ENCODE data around the gene KRTAP5-7. TPM values are rescaled to one million over a fixed set of nuclear protein-coding genes. Genes with fewer than 3 reads are reported as not detected.

Gene KRTAP5-7
- polyA plus RNA-seq, 1 donor from 2014 or later, result 0.56 TPM

DNA sequence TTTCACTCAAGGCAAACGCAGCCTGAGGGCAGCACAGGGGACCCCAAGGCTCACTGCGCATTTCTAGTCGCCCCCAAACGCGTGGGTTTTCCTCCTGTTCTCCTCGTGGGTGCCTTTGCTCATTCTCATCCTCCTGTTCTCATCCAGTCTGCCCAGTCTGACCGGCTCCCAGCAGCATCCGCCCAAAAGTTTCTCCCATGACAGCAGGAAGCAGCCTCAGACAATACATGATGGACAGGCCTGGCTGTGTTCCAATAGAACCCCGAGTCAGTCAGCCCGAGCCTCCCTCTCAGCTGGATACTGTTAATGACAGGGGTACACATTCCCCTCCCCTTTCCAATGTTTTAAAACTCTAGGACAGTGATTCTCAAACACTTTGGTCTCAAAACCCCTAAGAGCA, 22.5 kb upstream of the KRTAP5-7 start:
- Histone ChIP-seq H3K9ac (ENCODE audit: low read length) (no peak overlapping the region), H3K4me3 (ENCODE audit: low read length) (no peak overlapping the region), H4K20me1 (ENCODE audit: insufficient read depth) (no peaks in the 10 kb centered on the region), H3K4me2 (ENCODE audit: low read length) (no peak overlapping the region), H3F3A (ENCODE audit: insufficient read depth, low read length, poor library complexity, severe bottlenecking) (no peaks in the 10 kb centered on the region), H3K79me2 (replicated peaks; ENCODE audit: insufficient read depth, low read length) (no peaks in the 10 kb centered on the region), H2AFZ (ENCODE audit: low read depth, low read length) (no peak overlapping the region), H3K9me3 (ENCODE audit: low read length) (no peaks in the 10 kb centered on the region), H3K27me3 (ENCODE audit: insufficient read depth, low read depth, low read length) (no peaks in the 10 kb centered on the region), H3K27ac (ENCODE audit: low read length) (no peak overlapping the region), H3K36me3 (ENCODE audit: insufficient read depth, low read length) (no peaks in the 10 kb centered on the region), H3K9me2 (ENCODE audit: insufficient read depth, low read length) (no peaks in the 10 kb centered on the region)
- TF ChIP-seq SMC3 (conservative IDR thresholded peaks at IDR 0.05; ENCODE audit: poor library complexity) (no peak), CTCF (IDR thresholded peaks at IDR 0.05; ENCODE audit: poor library complexity, severe bottlenecking) (no peak), MXI1 (conservative IDR thresholded peaks at IDR 0.05; ENCODE audit: poor library complexity, severe bottlenecking) (no peak), TAF1 (IDR thresholded peaks at IDR 0.05; ENCODE audit: low read depth) (no peak), REST (IDR thresholded peaks at IDR 0.05; ENCODE audit: borderline replicate concordance) (no peak), EP300 (conservative IDR thresholded peaks at IDR 0.05; ENCODE audit: poor library complexity, severe bottlenecking) (no peak), POLR2AphosphoS5 (IDR thresholded peaks at IDR 0.05) (no peak), EZH2 (IDR thresholded peaks at IDR 0.05; ENCODE audit: borderline replicate concordance, insufficient read depth, low read length, poor library complexity, severe bottlenecking) (no peak), RAD21 (conservative IDR thresholded peaks at IDR 0.05) (no peak)

DNA sequence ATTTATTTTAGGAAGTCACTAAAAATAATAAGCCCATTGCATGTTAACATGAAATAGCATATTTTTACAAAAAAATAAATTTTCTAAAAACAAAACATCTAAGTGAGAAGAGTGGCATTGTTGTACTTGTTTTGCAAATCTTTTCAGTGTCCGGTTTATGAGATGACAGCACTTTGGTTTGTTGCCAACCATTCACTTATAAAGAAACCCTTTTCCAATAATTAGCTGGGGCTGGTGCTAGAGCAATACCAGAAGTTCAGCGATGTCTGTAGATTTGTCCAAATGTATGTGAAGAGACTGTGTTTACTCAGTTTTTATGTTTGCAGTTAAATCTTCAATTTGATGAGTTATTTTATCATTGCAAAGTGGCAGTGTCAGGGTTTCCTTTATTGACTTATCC, 22.1 kb upstream of the KRTAP5-7 start:
- H3K36me3 ChIP-seq (ENCODE audit: insufficient read depth, low read length), result no peaks in the 10 kb centered on the region
- no peak overlapping the region for H3K4me3 ChIP-seq (ENCODE audit: low read length)
- H2AFZ ChIP-seq (ENCODE audit: low read depth, low read length), result no peak overlapping the region
- TF ChIP-seq EZH2 (IDR thresholded peaks at IDR 0.05; ENCODE audit: borderline replicate concordance, insufficient read depth, low read length, poor library complexity, severe bottlenecking) (no peak), POLR2AphosphoS5 (IDR thresholded peaks at IDR 0.05) (no peak), SMC3 (conservative IDR thresholded peaks at IDR 0.05; ENCODE audit: poor library complexity) (no peak), CTCF (IDR thresholded peaks at IDR 0.05; ENCODE audit: poor library complexity, severe bottlenecking) (no peak), TAF1 (IDR thresholded peaks at IDR 0.05; ENCODE audit: low read depth) (no peak), EP300 (conservative IDR thresholded peaks at IDR 0.05; ENCODE audit: poor library complexity, severe bottlenecking) (no peak)
- no peaks in the 10 kb centered on the region for H4K20me1 ChIP-seq (ENCODE audit: insufficient read depth)
- H3K4me2 ChIP-seq (ENCODE audit: low read length), result no peak overlapping the region
- no peak overlapping the region for H3K27ac ChIP-seq (ENCODE audit: low read length)
- H3K9ac ChIP-seq (ENCODE audit: low read length), result no peak overlapping the region
- no peaks in the 10 kb centered on the region for H3K79me2 ChIP-seq (replicated peaks; ENCODE audit: insufficient read depth, low read length)
- no peaks in the 10 kb centered on the region for H3F3A ChIP-seq (ENCODE audit: insufficient read depth, low read length, poor library complexity, severe bottlenecking)
- peaks cover 4% of the 10 kb centered on the region for H3K9me3 ChIP-seq (ENCODE audit: low read length)
- H3K9me2 ChIP-seq (ENCODE audit: insufficient read depth, low read length), result no peaks in the 10 kb centered on the region
- no peaks in the 10 kb centered on the region for H3K27me3 ChIP-seq (ENCODE audit: insufficient read depth, low read depth, low read length)

Data from neural cell (in vitro differentiated cells).